K562 (cell line): ENCODE measurements around the gene HOXA7. TPM values are rescaled to one million over a fixed set of nuclear protein-coding genes. Genes with fewer than 3 reads are reported as not detected.

Experiments used
- ATAC-seq: fragments of 200-7000 bp; cut with Tn5 transposase; 3 replicates; pipeline ENCODE4 v1.9.1; 2020; ENCODE audit warnings: moderate library complexity
- BruUV-seq: library from RNA; stranded (reverse); fragments of 400-500 nt; replicated peaks from 2 replicates; lab custom pipeline; 2021; lab: Mats Ljungman, UMichigan
- CTCF ChIA-PET: fragments of 300-600 bp; formaldehyde crosslinking; extraction: SDS; loops from one replicate; lab custom pipeline; 2021; ENCODE audit warnings: low intra/inter-chr PET ratio; lab: Yijun Ruan, JAX
- POLR2A ChIA-PET: fragments of 300-600, 350-650 bp; sonication (Branson Sonifier 250); formaldehyde crosslinking; extraction: SDS; loops from one replicate; lab custom pipeline; 2021; ENCODE audit warnings: antibody characterized with exemption, inconsistent platforms; lab: Yijun Ruan, JAX
- DNase-seq, 4 experiments: peaks; one replicate each; pipeline versions ENCODE4 v3.0.0 to v3.0.0-alpha.2; 2011 to 2018; ENCODE audit warnings: low spot score in 3 of 4, mixed read lengths in 3 of 4; ENCODE audit errors: extremely low read depth in 1 of 4
- FAIRE-seq: peaks from 2 replicates; lab custom pipeline; 2011; peaks lifted over from hg19 to GRCh38; lab: Jason Lieb, UNC
- H2AFZ ChIP-seq: 2 replicates; pipeline ENCODE4 v1.6.0; 2011; ENCODE audit warnings: low read depth, low read length, control low read depth, inconsistent platforms
- H3K27ac ChIP-seq: fragments of 200-600 bp; 3 replicates; pipeline ENCODE4 v1.8.0; 2011; ENCODE audit warnings: low read depth, mild to moderate bottlenecking, control low read depth, inconsistent platforms, low read length, moderate library complexity, mixed read lengths; ENCODE audit errors: extremely low read depth
- H3K27me3 ChIP-seq, 2 experiments: fragments of 300-600 bp in 1 of 2; 2 replicates in 1 of 2; 3 replicates in 1 of 2; pipeline versions ENCODE4 v1.6.0 to v1.8.0; 2011; ENCODE audit warnings: inconsistent platforms in 2 of 2, low read length in 2 of 2, mild to moderate bottlenecking in 1 of 2, mixed read lengths in 1 of 2, moderate library complexity in 1 of 2; ENCODE audit not compliant: control insufficient read depth in 2 of 2, insufficient read depth in 2 of 2
- H3K36me3 ChIP-seq: fragments of 300-600 bp; 3 replicates; pipeline ENCODE4 v1.8.0; 2011; ENCODE audit warnings: mild to moderate bottlenecking, low read length, inconsistent platforms; ENCODE audit not compliant: control insufficient read depth, insufficient read depth
- H3K4me1 ChIP-seq, 2 experiments: fragments of 200-600 bp in 1 of 2; replicated peaks in 1 of 2; 2 replicates in 1 of 2; 3 replicates in 1 of 2; pipeline versions ENCODE4 v1.5.1 to v1.8.0; 2011; ENCODE audit warnings: inconsistent platforms in 2 of 2, low read length in 2 of 2, mild to moderate bottlenecking in 1 of 2, mixed read lengths in 1 of 2, moderate library complexity in 1 of 2; ENCODE audit not compliant: control insufficient read depth in 2 of 2, insufficient read depth in 2 of 2
- H3K4me2 ChIP-seq: 2 replicates; pipeline ENCODE4 v1.6.1; 2011; ENCODE audit warnings: low read length, control low read depth, inconsistent platforms, mixed read lengths; ENCODE audit not compliant: insufficient read depth
- H3K4me3 ChIP-seq: fragments of 200-600 bp; sonication (generic), shearing (Covaris generic); 2 replicates; pipeline ENCODE4 v1.5.1; 2016; ENCODE audit warnings: control low read depth, inconsistent platforms
- H3K79me2 ChIP-seq: fragments of 200-600 bp; 3 replicates; pipeline ENCODE4 v1.8.0; 2011; ENCODE audit warnings: low read length, inconsistent platforms; ENCODE audit not compliant: control insufficient read depth, insufficient read depth
- H3K9ac ChIP-seq, 2 experiments: 2 replicates each; pipeline versions ENCODE4 v1.6.0 to v1.6.1; 2011; ENCODE audit warnings: low read depth in 2 of 2, low read length in 2 of 2, control low read depth in 1 of 2, inconsistent platforms in 1 of 2, mild to moderate bottlenecking in 1 of 2, mixed read lengths in 1 of 2; ENCODE audit not compliant: insufficient read depth in 1 of 2
- H3K9me1 ChIP-seq: one replicate; pipeline ENCODE4 v1.6.0; 2011; ENCODE audit warnings: inconsistent platforms, mild to moderate bottlenecking, low read length, moderate library complexity; ENCODE audit not compliant: control insufficient read depth, insufficient read depth
- H3K9me3 ChIP-seq: replicated peaks from 2 replicates; pipeline ENCODE4 v1.5.1; 2011; ENCODE audit warnings: low read depth, low read length, inconsistent platforms; ENCODE audit not compliant: control insufficient read depth, insufficient read depth
- H4K20me1 ChIP-seq: replicated peaks from 2 replicates; pipeline ENCODE4 v1.6.1; 2011; ENCODE audit warnings: low read length, inconsistent platforms, mixed read lengths; ENCODE audit not compliant: control insufficient read depth, insufficient read depth
- RAD51 ChIP-seq: fragments of 450-650 bp; IDR thresholded peaks from 2 replicates; pipeline ENCODE4 v1.7.1; 2016; ENCODE audit warnings: low read depth, mild to moderate bottlenecking, borderline replicate concordance
- WGBS: fragments of 100-300 bp; shearing (Covaris generic); methylation state at CpG from one replicate; pipeline ENCODE4 v1.1.6; 2016; ENCODE audit warnings: low coverage, mixed read lengths; ENCODE audit not compliant: insufficient coverage; ENCODE audit errors: missing lambda C conversion rate; 5-methylcytosine and 5-hydroxymethylcytosine counted together
- in situ Hi-C: fragments of 300-500 bp; cut with MboI; formaldehyde crosslinking; loops from 4 replicates; pipeline ENCODE4 v1.15.0; 2018; ENCODE audit warnings: inconsistent platforms, mixed read lengths
- intact Hi-C: fragments of 100-400 bp; cut with micrococcal nuclease; formaldehyde crosslinking; loops from 2 replicates; pipeline ENCODE4 v1.14.2; 2022
- polyA plus RNA-seq, 8 experiments: library from polyadenylated mRNA; depleted of rRNA in 4 of 8; stranded (reverse) in 5 of 8; unstranded in 3 of 8; fragments of >200 nt; fragmentation: Nextera tagmentation in 2 of 8; fragmentation: Illumina TruSeq in 1 of 8; extraction: Ambion mirVana in 2 of 8; extraction: Trizol in 1 of 8; gene quantifications; 2 replicates each; pipeline versions ENCODE4 v1.2.1 to v1.2.3, GENCODE V29; 2011 to 2014; ENCODE audit warnings: inconsistent platforms in 1 of 8, missing spikeins in 1 of 8
- total RNA-seq, 7 experiments: library from RNA; depleted of rRNA in 6 of 7; stranded (reverse); fragments of >200 nt in 6 of 7; fragmentation: Illumina TruSeq in 2 of 7; extraction: Trizol in 2 of 7; gene quantifications; 2 replicates each; pipeline versions ENCODE4 v1.2.1 to v1.2.3, GENCODE V29; 2011 to 2021; ENCODE audit warnings: low replicate concordance in 1 of 7

Gene HOXA7
- total and polyA plus RNA-seq, 9 of the 15 experiments (the other 6 are each of a cell fraction or from before 2014, with no cell fraction given): not detected

- Histone ChIP-seq H3K27ac (no peak overlapping the region), H3K9me3 (no peaks in the 10 kb centered on the region), H3K27me3 (peaks cover 24 to 77% of the 10 kb centered on the region in 2 experiments), H3K36me3 (no peaks in the 10 kb centered on the region), H4K20me1 (no peaks in the 10 kb centered on the region), H3K4me2 (no peak overlapping the region), H2AFZ (no peak overlapping the region), H3K4me1 (peaks cover 0 to 26% of the 10 kb centered on the region in 2 experiments; a peak in 2 of 5 replicates), H3K79me2 (no peaks in the 10 kb centered on the region), H3K9ac (no peak overlapping the region), H3K9me1 (no peaks in the 10 kb centered on the region), H3K4me3 (no peak overlapping the region)
- no peak for FAIRE-seq
- 5% methylated on average over 14 of the region's 30 CpGs for WGBS
- POLR2A ChIA-PET: interaction anchor here (0.6 to 1.5 kb wide), 3 partner anchors 18 to 475 kb away, joined by 3 to 4 read pairs (median 3); partner anchors contain the start of gene HOXA5
- no peak for DNase-seq
- ATAC-seq: no peak
- in situ Hi-C loops: loop anchor here (25.0 kb wide), 3 partner anchors 650 to 1275 kb away; no protein-coding TSS in a partner anchor
- TF ChIP-seq RAD51: no peak
- intact Hi-C loops: loop anchor here (2.0 to 5.0 kb wide), 5 partner anchors 300 to 1270 kb away; partner anchors contain the start of genes SKAP2 and SNX10
- CTCF ChIA-PET: interaction anchor here (0.6 to 2.5 kb wide), 5 partner anchors 36 to 792 kb away, joined by 3 to 16 read pairs (median 3); no protein-coding TSS in a partner anchor
- no TSS peak for BruUV-seq
These were observed 5.5 kb upstream of the HOXA7 start for GRCh38 chr7:27161721-27162560.
